Nephron progenitor cell (in vitro differentiated cells): ENCODE measurements around the gene NR5A2.

Experiments
- DNase-seq: peaks from one replicate; pipeline ENCODE4 v3.0.0; 2021
- H3K27ac Mint-ChIP-seq: 2 replicates; pipeline ENCODE4 v1.8.0; 2021; ENCODE audit warnings: mild to moderate bottlenecking, moderate library complexity, mixed read lengths
- H3K27me3 Mint-ChIP-seq: 2 replicates; pipeline ENCODE4 v1.8.0; 2021; ENCODE audit warnings: mild to moderate bottlenecking, low read depth, mixed read lengths; ENCODE audit not compliant: poor library complexity
- H3K36me3 Mint-ChIP-seq: 2 replicates; pipeline ENCODE4 v1.8.0; 2021; ENCODE audit warnings: low read depth, mixed read lengths
- H3K4me1 Mint-ChIP-seq: 2 replicates; pipeline ENCODE4 v1.8.0; 2021; ENCODE audit warnings: mixed read lengths
- H3K4me3 Mint-ChIP-seq: 2 replicates; pipeline ENCODE4 v1.8.0; 2021; ENCODE audit warnings: mild to moderate bottlenecking, moderate library complexity, mixed read lengths
- H3K9me3 Mint-ChIP-seq: 2 replicates; pipeline ENCODE4 v1.8.0; 2021; ENCODE audit warnings: mild to moderate bottlenecking, moderate library complexity, mixed read lengths
- CTCF ChIP-seq: fragments of 200-600 bp; sonication (generic); IDR thresholded peaks from 2 replicates; pipeline ENCODE4 v1.5.0; 2021; ENCODE audit warnings: antibody characterized with exemption

Gene NR5A2

GRCh38 chr1:200153277-200154055 lies 126.0 kb downstream of the NR5A2 start:
- no peak overlapping the region for H3K27ac Mint-ChIP-seq
- no peak for TF ChIP-seq CTCF
- H3K4me3 Mint-ChIP-seq: no peak overlapping the region
- DNase-seq: no peak
- H3K9me3 Mint-ChIP-seq: no peaks in the 10 kb centered on the region
- no peaks in the 10 kb centered on the region for H3K27me3 Mint-ChIP-seq
- H3K36me3 Mint-ChIP-seq: peaks cover 4% of the 10 kb centered on the region
- peaks cover 37% of the 10 kb centered on the region for H3K4me1 Mint-ChIP-seq

GRCh38 chr1:200154069-200154767 lies 126.7 kb downstream of the NR5A2 start:
- no peak overlapping the region for H3K27ac Mint-ChIP-seq
- peaks cover 37% of the 10 kb centered on the region for H3K4me1 Mint-ChIP-seq
- no peak for DNase-seq
- no peaks in the 10 kb centered on the region for H3K27me3 Mint-ChIP-seq
- H3K36me3 Mint-ChIP-seq: no peaks in the 10 kb centered on the region
- H3K4me3 Mint-ChIP-seq: no peak overlapping the region
- H3K9me3 Mint-ChIP-seq: no peaks in the 10 kb centered on the region
- no peak for TF ChIP-seq CTCF

GRCh38 chr1:200157715-200158114 lies 130.2 kb downstream of the NR5A2 start:
- no peak for TF ChIP-seq CTCF
- no peak for DNase-seq
- no peaks in the 10 kb centered on the region for H3K36me3 Mint-ChIP-seq
- peaks cover 22% of the 10 kb centered on the region for H3K4me1 Mint-ChIP-seq
- no peaks in the 10 kb centered on the region for H3K9me3 Mint-ChIP-seq
- H3K4me3 Mint-ChIP-seq: no peak overlapping the region
- no peaks in the 10 kb centered on the region for H3K27me3 Mint-ChIP-seq
- no peak overlapping the region for H3K27ac Mint-ChIP-seq

- H3K4me3 Mint-ChIP-seq: no peak overlapping the region
- no peaks in the 10 kb centered on the region for H3K9me3 Mint-ChIP-seq
- peaks cover 6% of the 10 kb centered on the region for H3K36me3 Mint-ChIP-seq
- peaks cover 6% of the 10 kb centered on the region for H3K4me1 Mint-ChIP-seq
- peaks cover 4% of the 10 kb centered on the region for H3K27me3 Mint-ChIP-seq
- H3K27ac Mint-ChIP-seq: no peak overlapping the region
- DNase-seq: no peak
- no peak for TF ChIP-seq CTCF
Observed at GRCh38 chr1:200161801-200162200, 134.3 kb downstream of the NR5A2 start.

DNA sequence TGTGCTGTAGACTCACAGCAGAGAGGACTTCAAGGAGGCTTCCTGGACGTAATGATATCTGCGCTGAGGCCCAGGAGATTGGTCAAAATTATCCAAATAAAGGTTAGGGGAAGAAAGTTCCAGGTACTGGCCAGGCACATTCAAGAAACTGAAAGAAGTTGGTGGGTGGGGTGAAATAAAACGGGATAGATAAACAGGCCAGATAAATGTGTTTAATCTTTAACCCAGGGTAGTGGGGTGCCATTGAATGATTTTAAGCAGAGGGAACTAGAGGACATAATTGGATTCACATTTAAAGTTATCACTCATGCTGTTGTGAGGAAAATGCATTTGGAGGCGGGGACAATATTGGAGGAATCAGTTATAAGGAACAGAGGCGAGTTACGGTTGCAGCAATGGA lies 134.7 kb downstream of the NR5A2 start:
- Mint-ChIP-seq H3K36me3 (peaks cover 6% of the 10 kb centered on the region), H3K4me3 (no peak overlapping the region), H3K27me3 (peaks cover 4% of the 10 kb centered on the region), H3K27ac (no peak overlapping the region), H3K4me1 (peaks cover 6% of the 10 kb centered on the region), H3K9me3 (no peaks in the 10 kb centered on the region)
- TF ChIP-seq CTCF: no peak
- DNase-seq: no peak
